ENCODE measurements around the gene RBPMS2.

RBPMS2 gene

GRCh38 chr15:64731012-64731804, 44.2 kb downstream of the RBPMS2 start:
- DNase-seq (ENCODE audit: low read depth in 2 of 2, low spot score in 1 of 2), result peak; percentile 74 to 82

- no peak for DNase-seq (ENCODE audit: low read depth in 2 of 2, low spot score in 1 of 2)
Measured at GRCh38 chr15:64730151-64730550, 45.2 kb downstream of the RBPMS2 start.

DNA sequence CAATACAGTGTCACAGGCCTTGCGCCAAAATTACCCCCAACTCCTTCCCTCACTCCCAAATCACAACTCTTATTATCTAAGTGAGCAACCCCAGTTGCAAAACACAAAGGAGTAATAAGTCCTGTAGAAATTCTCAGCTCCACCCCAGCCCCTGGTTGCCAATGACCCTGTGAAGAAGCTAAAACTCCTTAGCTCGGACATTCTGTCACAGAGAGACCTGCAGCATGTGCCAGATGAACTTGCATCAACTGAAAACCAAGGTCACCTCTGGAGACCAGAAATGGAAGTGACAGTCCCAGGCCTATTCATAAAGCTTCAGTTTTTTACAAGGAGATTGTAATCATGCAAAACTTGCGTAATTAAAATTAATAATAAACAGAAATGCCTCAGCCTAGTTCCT, 55.2 kb downstream of the RBPMS2 start:
- DNase-seq (ENCODE audit: low read depth in 2 of 2, low spot score in 1 of 2), result no peak

DNA sequence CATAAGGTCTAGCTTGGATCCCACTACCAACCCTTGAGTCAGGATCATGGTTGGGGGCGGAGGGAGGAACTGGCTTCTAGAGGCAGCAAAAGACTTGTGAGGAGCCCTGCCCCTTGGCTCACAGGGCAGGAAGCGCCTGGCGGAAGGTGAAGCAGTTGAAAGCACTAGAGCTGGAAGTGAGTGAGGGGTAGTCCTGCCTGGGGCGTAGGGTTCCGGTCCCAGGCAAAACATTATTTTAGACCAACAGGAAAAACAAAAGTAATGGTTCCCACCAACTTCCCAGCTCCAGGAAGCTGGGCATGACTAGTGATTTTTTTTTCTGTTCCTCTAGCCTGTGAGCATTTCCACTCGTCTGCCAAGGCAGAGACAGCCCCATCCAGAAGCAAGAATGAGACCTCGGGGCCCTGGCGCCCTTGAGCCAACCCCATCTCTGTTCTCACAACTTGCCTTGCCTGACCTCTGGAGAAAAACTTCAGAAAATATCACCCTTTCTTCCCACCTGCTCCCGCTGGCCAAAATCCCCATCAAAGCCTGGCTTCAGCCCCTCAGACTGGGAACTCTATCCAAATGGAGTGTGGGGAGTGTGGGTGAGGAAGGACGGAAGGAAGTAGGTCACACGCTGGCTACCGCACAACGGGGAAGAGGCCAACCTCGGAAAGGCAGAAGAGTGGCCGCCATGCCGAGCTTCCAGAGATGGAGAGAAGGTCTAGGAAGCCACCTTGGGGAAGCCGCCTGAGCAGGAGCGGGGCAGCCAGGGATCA, 57.5 kb downstream of the RBPMS2 start:
- no peak for DNase-seq (ENCODE audit: low read depth in 2 of 2, low spot score in 1 of 2)

DNA sequence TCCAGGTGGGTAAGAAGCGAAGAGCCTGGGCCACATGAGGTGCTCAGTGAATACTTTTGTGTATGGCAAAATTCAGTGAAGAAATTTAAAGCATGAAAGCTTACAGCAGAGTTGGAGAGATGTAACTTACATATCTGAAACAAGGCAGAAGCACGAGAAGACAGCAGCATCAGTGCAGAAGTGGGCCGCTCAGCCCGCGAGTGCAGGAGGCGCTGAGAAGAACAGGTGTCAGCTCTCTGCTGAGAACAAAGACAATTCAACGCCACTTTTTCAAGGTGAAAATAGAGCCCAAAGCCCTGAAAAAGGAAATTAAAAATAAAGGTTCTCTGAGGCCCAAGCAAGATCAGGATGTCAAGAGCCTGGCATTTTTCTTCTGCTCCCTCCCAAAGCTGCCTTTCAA, 58.3 kb downstream of the RBPMS2 start:
- no peak for DNase-seq (ENCODE audit: low read depth in 2 of 2, low spot score in 1 of 2)

DNA sequence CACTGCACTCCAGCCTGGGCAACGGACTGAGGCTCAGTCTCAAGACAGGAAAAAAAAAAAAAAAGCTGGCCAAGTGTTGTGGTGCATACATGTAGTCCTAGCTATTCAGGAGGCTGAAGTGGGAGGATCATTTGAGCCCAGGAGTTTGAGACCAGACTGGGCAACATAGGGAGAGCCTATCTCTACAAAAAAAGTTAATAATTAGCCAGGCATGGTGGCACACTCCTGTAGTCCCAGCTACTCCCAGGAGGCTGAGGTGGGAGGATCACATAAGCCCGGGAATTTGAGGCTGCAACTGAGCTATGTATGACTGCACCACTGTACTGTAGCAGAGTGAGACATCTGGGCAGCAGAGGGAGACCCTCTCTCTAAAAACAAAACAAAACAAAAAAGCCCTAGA, 58.9 kb downstream of the RBPMS2 start:
- DNase-seq (ENCODE audit: low read depth in 2 of 2, low spot score in 1 of 2), result no peak

- DNase-seq (ENCODE audit: low read depth in 2 of 2, low spot score in 1 of 2), result no peak
Measured at GRCh38 chr15:64713592-64713991, 61.8 kb downstream of the RBPMS2 start.

- no peak for DNase-seq (ENCODE audit: low read depth in 2 of 2, low spot score in 1 of 2)
Measured at GRCh38 chr15:64712353-64712752, 63.0 kb downstream of the RBPMS2 start.

DNA sequence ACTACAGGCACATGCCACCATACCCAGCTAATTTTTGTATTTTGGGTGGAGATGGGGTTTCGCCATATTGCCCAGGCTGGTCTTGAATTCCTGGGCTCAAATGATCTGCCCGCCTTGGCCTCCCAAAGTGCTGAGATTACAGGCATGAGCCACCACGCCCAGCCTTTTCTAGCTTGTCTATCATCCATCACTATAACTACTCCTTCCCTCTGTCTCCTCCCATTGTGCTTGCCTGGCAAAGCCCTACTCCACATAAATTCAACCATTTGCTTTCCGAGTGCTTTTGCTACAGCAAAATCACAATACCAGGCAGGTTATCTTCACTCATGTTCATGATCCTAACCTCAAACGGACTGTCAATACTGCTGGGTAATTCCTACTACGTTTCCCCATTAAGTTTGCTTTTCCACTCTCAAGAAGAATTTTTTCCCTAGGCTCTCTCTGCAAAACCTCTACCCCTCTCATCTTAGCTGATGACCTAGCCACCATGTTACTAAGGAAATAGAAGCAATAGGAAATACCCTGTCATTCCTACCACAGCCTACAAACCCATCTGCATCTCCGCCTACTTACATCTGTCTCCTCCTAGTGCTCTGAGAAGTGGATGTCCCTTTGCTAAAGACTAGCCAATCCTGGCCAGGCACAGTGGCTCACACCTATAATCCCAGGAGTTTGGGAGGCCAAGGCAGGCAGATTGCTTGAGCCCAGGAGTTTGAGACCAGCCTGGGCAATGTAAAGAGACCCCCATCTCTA, 64.5 kb downstream of the RBPMS2 start:
- no peak for DNase-seq (ENCODE audit: low read depth in 2 of 2, low spot score in 1 of 2)

GRCh38 chr15:64706011-64706911, 69.1 kb downstream of the RBPMS2 start:
- DNase-seq (ENCODE audit: low read depth in 2 of 2, low spot score in 1 of 2), result no peak

DNA sequence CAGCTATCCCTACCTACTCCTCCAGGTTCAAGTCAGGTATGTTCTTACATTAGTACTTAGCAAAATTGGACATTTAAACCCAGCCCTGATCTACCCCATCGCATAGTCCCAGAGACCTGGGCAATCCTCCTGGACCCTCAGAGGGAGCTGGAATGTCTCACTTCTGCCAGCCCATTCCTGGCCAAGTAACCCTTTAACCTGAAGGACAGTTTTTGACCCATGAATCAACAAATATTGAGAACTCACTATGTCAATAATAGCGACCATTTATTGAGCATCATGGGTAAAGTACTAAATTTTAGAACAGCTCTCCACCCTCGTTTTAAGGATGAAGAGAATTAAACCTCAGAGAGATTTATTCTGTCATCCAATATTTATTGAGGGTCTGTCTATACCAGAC, 70.4 kb downstream of the RBPMS2 start:
- no peak for DNase-seq (ENCODE audit: low read depth in 2 of 2, low spot score in 1 of 2)

- no peak for DNase-seq (ENCODE audit: low read depth in 2 of 2, low spot score in 1 of 2)
Measured at GRCh38 chr15:64703632-64703959, 71.8 kb downstream of the RBPMS2 start.

DNA sequence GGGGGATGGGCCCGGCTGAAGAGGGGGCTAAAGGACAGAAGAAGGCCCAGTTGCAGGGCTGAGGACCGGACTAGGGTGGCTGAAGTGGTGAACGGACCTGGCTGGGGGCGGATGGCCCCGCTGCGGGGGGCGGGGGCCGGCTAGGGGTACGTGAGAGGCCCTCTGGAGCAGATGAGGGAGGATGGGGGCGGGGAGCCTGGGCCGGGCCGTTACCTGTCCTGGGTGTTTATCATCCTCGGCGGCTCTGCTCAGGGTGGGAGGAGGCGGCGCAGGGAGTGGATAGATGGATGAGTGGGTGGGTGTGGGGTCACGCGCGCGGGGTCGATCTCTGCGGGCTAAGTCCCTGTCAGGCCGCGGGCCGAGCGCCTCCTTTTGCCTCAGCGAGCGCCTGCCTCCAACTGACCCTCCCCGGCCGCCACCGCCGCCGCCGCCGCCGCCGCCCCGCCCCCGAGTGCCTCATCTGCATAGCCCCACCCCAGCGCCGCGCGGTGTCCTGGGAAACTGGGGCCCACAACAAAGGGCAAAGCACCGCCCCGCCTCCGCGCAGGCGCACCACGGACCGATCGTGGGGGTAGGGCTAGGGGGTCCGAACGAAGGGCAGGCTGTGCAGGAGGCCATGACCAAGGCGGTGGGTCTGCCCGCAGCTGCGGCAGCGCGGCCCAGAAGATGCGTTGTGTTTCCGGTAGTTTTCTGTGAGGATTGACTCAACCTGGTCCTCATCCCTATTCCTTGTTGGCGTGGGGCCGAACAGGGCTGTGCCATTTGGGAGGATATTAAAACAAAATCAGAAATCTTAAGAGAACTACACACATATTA, 72.4 kb downstream of the RBPMS2 start:
- DNase-seq (ENCODE audit: low read depth in 2 of 2, low spot score in 1 of 2), result peak; percentile 91 to 93

DNA sequence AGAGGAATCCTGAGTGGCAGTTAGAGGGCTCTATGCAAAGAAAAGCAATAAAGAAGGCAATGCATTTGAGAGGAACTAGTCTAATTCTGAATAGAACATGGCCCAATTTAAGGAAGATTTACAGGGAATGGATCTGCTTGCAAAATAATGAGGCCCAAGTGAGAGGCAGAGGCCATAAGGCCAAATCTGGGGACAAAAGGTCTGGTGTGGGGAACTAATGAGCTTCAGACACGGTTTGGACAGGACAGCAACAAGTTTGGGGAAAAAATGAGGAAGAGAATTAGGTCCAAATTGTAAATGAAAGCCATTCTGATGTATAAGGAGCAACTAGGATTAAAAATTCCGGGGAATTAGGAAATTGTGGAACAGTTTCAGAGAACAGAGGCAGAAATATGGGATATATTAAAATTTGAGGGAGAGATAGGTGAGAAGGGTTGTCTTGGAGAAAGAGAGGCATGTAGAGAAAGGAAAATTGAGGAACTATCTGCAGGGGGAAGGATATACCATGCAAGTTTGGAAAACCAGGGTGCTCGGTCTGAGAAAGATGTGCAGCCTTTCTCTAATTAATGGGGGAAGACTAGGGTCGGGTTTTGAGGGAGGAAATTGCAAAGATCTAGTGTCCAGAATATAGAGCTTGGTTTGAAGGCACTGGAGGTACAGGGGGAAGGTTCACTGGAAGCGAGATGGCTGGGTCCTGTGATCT, 73.8 kb downstream of the RBPMS2 start:
- no peak for DNase-seq (ENCODE audit: low read depth in 2 of 2, low spot score in 1 of 2)

- DNase-seq (ENCODE audit: low read depth in 2 of 2, low spot score in 1 of 2), result no peak
Measured at GRCh38 chr15:64701051-64701450, 74.3 kb downstream of the RBPMS2 start.

DNA sequence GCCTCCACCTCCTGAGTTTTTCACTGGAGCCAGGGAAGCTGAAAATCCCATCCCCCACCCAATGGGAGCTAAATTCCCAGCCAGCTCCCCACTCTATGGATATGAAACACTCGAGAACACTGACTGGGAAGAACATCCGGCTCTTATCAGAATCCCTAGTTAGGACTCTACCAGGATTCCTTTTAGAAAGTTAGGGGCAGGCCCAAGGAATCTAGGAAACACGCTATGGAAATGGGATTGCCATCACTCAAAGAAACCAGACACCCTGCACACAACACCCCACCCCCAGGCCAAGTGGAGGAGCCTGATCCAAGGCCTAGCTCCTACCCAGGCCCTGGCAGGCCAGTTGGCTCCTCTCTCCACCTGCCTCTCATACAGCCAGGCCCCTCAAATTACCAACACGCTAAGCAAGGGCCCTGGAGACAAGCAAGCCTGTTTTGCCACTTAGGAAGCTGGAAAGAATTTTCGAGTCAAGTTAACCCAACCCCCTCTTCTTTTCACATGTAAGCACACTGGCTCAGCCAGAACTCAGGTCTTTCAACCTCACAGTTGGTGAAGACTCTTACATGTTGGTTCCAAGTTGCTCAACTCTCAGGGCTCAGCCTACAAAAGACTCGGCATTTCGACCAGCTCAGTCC, 75.5 kb downstream of the RBPMS2 start:
- DNase-seq (ENCODE audit: low read depth in 2 of 2, low spot score in 1 of 2), result no peak

DNA sequence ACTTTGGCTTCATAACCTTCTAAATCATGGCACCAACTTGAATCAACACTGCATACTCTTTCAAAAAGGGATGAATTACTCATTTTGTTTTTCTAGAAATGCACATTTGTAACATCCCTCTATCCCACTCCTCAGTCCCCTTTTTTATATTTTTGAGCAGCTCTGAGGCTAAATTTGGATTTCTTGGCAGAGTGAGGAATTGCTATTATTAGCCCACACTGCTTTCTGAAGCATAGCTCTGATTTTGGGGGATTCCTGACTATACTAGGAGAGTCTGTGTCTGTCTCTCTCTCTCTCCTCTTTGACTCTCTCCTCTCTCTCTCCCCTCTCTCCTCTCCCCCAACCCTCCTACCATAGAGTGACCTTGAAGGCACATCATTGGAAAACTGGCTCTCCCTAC, 76.6 kb downstream of the RBPMS2 start:
- no peak for DNase-seq (ENCODE audit: low read depth in 2 of 2, low spot score in 1 of 2)

- no peak for DNase-seq (ENCODE audit: low read depth in 2 of 2, low spot score in 1 of 2)
Measured at GRCh38 chr15:64697911-64698369, 77.4 kb downstream of the RBPMS2 start.

- DNase-seq (ENCODE audit: low read depth in 2 of 2, low spot score in 1 of 2), result no peak
Measured at GRCh38 chr15:64696481-64696880, 78.9 kb downstream of the RBPMS2 start.

Measured in stimulated activated CD8-positive, alpha-beta memory T cell treated with anti-CD3 and anti-CD28 coated beads, Interleukin-4, amount 100 ng/mL, for 1 hour (primary cell).